ENCODE results near the gene FYB2. TPM values are rescaled to one million over a fixed set of nuclear protein-coding genes. Genes with fewer than 3 reads are reported as not detected.

Gene FYB2, protein sequence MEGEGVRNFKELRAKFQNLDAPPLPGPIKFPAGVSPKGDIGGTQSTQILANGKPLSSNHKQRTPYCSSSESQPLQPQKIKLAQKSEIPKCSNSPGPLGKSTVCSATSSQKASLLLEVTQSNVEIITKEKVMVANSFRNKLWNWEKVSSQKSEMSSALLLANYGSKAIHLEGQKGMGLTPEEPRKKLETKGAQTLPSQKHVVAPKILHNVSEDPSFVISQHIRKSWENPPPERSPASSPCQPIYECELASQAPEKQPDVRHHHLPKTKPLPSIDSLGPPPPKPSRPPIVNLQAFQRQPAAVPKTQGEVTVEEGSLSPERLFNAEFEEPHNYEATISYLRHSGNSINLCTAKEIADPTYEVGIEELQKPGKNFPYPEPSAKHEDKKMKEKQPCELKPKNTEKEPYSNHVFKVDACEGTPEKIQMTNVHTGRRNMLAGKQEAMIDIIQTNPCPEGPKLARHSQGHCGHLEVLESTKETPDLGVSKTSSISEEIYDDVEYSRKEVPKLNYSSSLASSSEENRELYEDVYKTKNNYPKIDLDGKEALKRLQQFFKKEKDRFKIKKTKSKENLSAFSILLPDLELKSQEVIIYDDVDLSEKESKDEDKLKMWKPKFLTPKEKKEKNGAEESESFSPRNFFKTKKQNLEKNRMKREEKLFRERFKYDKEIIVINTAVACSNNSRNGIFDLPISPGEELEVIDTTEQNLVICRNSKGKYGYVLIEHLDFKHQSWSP
- not detected in 2 replicates for total RNA-seq

GRCh38 chr1:56819387-56819899 lies at the start of gene FYB2:
TSS of gene FYB2 (minus strand) at chr1:56819404. CDS start at chr1:56819290, 114 bp downstream.
- DNase-seq (ENCODE audit: low read depth in 2 of 2), result no peak

- no peak for DNase-seq (ENCODE audit: low read depth in 2 of 2)
Measured at GRCh38 chr1:56868761-56869160, 49.6 kb upstream of the FYB2 start.

DNA sequence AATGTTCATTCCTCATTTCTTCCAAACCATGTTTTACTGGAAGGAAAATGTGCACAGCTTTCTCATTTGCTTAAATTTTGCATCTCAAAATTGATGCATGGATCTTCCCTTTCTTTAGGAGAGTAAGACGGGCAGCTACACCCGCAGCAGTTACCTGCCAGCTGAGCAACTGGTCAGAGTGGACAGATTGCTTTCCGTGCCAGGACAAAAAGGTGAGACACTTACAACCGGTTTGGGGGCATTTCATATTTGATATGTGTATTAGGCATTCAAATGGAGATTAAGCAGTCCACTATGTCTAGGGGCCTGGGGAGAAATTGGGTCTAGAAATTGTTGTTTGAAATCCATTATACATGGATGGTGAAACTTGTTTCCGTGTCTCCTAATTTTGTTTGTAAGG lies 48.3 kb upstream of the FYB2 start:
- DNase-seq (ENCODE audit: low read depth in 2 of 2), result no peak

DNA sequence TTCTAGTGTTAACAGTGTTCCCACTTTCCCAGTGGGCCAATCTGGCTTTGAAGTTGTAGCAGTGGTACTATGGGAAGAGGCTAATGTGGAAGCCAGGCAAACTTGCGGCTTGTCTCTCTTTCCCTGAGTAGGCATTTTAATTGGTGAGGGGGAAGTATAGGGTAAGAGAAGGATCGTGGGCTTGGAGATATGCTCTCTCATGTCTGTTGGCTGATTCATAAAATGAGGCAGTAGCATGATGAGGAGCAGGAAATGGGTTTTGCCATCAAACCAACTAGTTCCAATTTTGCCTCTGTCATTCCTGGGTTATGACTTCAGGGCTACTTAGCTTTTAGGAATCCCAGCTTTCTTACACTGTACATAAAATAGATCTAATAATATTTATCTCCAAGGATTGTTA lies 47.5 kb upstream of the FYB2 start:
- no peak for DNase-seq (ENCODE audit: low read depth in 2 of 2)

- no peak for DNase-seq (ENCODE audit: low read depth in 2 of 2)
Measured at GRCh38 chr1:56864430-56864829, 45.2 kb upstream of the FYB2 start.

- DNase-seq (ENCODE audit: low read depth in 2 of 2), result no peak
Measured at GRCh38 chr1:56863265-56863992, 44.2 kb upstream of the FYB2 start.

DNA sequence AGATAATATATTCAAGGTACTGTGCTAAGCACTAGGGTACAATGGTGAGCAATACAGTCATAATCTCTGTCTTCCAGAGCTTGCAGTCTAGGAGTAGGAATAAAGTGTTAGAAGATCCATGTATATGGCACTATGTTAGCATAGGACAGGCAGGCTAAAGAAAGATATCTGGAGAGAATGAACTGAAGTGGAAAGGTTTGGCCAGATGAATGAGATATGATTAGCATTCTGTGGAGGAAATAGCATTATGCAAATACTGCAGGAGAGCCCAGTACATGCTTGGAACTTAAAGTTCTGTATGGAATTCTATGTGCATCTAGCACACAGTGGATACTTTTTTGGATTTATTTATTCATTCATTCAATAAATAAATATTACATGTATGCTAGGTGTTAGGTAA lies 40.1 kb upstream of the FYB2 start:
- no peak for DNase-seq (ENCODE audit: low read depth in 2 of 2)

DNA sequence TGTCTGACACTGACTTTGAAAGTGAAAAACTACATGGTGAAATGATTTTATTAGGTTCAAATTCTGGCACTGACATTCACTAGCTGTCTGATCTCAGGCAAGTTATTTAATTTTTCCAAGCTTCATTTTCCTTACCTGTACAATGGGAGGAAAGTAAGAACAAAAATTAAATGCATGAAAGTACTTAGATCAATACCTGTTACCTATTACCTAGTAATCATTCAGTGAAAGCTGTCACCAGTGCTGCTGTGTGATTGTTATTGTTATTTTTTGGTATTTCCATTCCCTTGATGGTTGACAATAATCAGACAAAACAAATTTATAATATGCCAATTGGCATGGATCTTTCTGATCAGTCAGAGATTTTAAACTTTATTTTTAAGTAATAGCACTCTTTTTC lies 37.0 kb upstream of the FYB2 start:
- DNase-seq (ENCODE audit: low read depth in 2 of 2), result no peak

DNA sequence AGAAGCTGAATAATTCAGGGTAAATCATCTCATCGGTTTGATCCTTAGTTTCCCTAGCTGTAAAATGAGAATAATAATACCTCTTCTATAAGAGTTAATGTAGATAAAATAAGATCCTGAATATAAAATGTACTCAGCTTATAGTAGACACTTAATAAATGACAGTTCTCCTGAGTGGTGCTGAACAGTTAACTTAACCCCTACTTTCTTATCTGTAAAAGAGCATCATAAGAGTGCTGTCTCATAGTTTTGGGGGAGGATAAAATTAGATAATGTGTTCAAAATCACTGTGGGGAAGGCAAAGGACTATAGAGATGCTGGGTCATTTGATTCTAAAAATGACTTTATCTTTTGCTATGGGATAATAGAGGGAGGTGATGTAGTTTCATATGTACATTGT lies 36.0 kb upstream of the FYB2 start:
- no peak for DNase-seq (ENCODE audit: low read depth in 2 of 2)

DNA sequence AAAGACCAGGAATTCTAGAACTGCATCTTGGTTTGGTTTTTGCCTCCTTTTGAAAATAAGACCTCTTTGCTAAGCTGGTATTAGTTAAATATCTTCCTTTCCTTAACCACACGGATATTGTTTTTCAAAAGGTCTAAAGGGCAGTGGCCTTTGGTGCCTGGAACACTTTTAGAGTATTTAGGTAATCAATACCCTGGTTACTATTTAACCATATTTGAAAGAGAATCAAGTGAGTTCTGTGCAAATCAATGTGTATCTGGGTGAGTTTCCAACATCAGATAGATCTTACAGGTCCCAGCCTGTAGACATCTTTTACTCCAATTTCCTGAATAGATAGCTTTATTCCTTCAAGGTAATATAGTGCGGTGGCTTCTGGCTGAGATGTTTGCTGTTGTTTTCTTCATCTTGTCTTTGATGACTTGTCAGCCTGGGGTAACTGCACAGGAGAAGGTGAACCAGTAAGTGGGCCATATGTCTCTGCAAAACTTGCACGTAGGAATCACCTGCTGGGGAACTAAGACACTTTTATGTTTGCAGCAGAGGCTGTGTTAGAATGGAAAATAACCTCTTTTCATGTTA lies 35.4 kb upstream of the FYB2 start, which contains the start of gene C8A:
C8A (plus strand) TSS at position 277 of the 579 bp plus-strand sequence; CDS start at position 382, 105 bp downstream.
- no peak for DNase-seq (ENCODE audit: low read depth in 2 of 2)

- DNase-seq (ENCODE audit: low read depth in 2 of 2), result no peak
Measured at GRCh38 chr1:56852476-56852875, 33.3 kb upstream of the FYB2 start.

DNA sequence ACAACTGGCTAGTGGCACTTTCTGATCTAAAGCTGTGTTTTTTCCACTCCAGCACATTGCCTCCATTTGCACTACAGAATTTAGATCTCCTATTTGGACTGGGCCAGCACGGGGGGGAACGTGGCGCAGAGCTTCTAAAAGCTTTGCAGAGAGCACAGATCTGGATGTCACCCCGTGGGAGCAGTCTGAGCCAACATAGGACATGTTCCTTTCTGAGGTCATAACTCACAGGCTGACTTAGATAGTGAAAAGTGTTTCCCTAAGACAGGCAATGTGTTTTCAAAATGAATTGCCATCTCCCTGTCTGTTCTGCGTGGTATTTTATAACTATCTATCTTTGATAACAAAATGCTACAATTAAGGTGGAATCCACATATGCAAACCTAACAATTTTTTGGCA lies 31.7 kb upstream of the FYB2 start:
- DNase-seq (ENCODE audit: low read depth in 2 of 2), result no peak

- no peak for DNase-seq (ENCODE audit: low read depth in 2 of 2)
Measured at GRCh38 chr1:56850411-56850810, 31.2 kb upstream of the FYB2 start.

- DNase-seq (ENCODE audit: low read depth in 2 of 2), result no peak
Measured at GRCh38 chr1:56849750-56850149, 30.5 kb upstream of the FYB2 start.

DNA sequence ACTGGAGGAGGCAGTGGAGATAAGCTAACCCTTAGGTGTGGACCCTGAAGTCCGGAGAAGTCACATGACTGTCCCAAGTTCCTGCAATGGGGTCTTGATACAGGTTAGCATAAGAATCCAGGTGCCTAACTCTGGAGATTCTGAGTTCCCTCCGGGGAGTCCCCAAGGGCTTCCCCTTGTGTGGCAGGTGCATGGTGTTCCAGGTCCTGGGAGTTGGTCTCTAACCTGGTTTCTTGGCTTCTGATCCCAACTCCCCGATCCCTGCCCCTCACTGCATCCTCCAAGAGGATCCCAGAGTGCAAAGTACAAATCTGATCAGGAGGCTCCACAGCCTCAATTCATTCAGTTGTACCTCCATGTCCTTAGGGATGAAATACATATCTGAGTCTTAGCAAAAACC lies 26.1 kb upstream of the FYB2 start:
- no peak for DNase-seq (ENCODE audit: low read depth in 2 of 2)

DNA sequence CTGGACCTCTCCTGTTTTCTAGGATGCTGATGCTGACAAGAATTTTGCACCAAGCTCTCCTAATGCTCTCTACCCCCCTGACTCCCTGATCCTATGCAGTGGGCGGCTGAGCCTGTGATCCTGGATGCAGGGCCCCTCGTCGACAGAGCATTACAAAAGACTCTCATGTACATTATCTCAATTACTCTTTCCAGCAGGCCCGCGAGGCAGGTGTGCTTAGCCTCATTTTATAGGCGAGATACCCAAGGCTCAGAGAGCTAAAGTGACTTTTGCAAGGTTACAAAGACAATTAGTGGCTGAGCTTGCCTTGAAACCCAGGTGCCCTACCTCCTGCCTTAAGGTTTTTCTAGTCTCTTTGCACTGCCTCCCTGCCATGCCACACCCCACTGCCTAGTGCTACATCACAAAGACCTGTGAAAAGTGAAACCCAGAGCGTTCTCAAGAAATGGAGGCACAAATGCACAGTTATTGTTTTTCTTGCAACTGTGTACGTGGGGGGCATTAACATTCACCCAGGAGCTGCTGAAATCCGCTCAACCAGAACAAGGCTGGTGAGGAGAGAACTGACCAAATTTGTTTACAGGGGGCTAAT lies 25.4 kb upstream of the FYB2 start:
- DNase-seq (ENCODE audit: low read depth in 2 of 2), result no peak

DNA sequence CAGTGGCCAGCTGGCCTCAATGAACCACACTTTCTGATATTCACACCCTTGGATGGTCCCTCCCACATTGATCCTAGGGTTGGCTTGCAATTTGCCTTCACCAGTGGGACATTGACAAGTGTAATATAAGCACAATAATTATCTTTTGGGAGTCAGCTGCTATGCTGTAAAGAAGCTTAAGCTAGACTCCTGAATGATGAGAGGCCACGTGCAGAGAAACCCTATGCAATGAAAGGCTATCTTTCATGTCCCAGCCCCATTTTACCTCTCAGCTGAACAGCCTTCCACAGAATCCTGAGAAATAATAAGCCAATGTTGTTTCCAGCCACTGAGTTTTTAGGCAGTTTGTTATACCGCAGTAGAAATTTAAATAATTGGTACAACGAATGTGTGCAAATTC lies 24.3 kb upstream of the FYB2 start:
- DNase-seq (ENCODE audit: low read depth in 2 of 2), result no peak

DNA sequence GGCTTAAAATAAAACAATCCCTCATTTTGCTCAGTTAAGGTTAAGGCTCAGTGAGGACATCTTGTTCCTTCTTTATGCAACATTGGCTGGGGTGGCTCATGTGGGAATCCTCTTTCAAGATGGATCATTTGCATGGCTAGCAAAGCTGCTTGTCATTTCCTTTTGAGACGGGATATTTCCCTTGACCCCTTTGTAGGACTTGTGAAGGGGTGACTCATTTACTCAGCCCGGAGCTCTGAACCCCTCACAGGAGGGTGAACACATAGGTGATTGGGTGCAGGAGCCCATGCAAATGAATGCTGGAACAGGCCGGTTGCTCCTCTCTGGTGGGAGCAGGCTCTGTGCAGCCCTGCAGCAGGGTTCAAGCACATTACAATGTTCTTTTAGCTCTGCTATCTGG lies 19.6 kb upstream of the FYB2 start:
- DNase-seq (ENCODE audit: low read depth in 2 of 2), result peak in 1 of 2 donors; percentile 73

GRCh38 chr1:56837244-56837939 lies 18.2 kb upstream of the FYB2 start:
- no peak for DNase-seq (ENCODE audit: low read depth in 2 of 2)

DNA sequence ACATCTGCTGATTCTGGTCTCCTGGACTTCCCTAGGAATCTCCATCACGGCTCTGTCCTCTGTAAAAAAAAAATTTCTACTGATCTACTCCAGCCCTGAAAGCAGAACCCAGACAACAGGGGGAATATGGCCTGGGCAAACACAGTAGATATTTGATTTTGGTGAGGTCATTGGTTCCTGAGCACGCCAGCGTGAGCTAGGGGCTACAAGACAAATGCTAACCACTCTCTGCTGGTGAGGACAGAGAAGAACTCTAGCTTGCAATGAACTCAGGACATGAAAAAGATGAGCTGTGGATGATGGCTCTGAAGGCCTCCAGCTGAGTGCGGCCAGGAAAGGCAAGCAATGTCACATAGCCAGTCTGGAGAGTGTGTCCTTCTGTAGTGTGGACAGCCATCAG lies 17.2 kb upstream of the FYB2 start:
- DNase-seq (ENCODE audit: low read depth in 2 of 2), result no peak

- DNase-seq (ENCODE audit: low read depth in 2 of 2), result no peak
Measured at GRCh38 chr1:56835657-56836056, 16.5 kb upstream of the FYB2 start.
